HEK293T (cell line): Measurements from ENCODE around the gene BMPER.
A peak's percentile ranks its signal among the peaks of the same experiment; 100 is the strongest.

Experiments used
- CTCF ChIA-PET: fragments of 350-600 bp; formaldehyde crosslinking; extraction: SDS; loops from one replicate; lab custom pipeline; 2021; ENCODE audit warnings: antibody characterized with exemption, inconsistent platforms; lab: Yijun Ruan, JAX
- POLR2A ChIA-PET: fragments of 350-600 bp; formaldehyde crosslinking; extraction: SDS; loops from one replicate; lab custom pipeline; 2020; ENCODE audit warnings: antibody characterized with exemption, inconsistent platforms; lab: Yijun Ruan, JAX
- DNase-seq: peaks from one replicate; pipeline ENCODE4 v3.0.0; 2012; ENCODE audit warnings: mixed read lengths; ENCODE audit errors: extremely low spot score
- ARNT ChIP-seq: fragments of 450-650 bp; IDR thresholded peaks from 2 replicates; pipeline ENCODE4 v1.6.1; 2017; ENCODE audit warnings: mild to moderate bottlenecking
- BHLHE40 ChIP-seq: fragments of 450-650 bp; IDR thresholded peaks from 2 replicates; pipeline ENCODE4 v1.6.1; 2016; ENCODE audit warnings: mild to moderate bottlenecking, moderate library complexity, borderline replicate concordance
- CTBP1 ChIP-seq: fragments of 450-650 bp; IDR thresholded peaks from 2 replicates; pipeline ENCODE4 v1.6.1; 2016; ENCODE audit warnings: borderline replicate concordance
- ELF4 ChIP-seq: fragments of 450-650 bp; IDR thresholded peaks from 2 replicates; pipeline ENCODE4 v1.6.1; 2017; ENCODE audit warnings: antibody characterized with exemption
- FOXA1 ChIP-seq: fragments of 450-650 bp; IDR thresholded peaks from 2 replicates; pipeline ENCODE4 v1.6.1; 2016; ENCODE audit warnings: mild to moderate bottlenecking
- FOXK2 ChIP-seq: fragments of 450-650 bp; IDR thresholded peaks from 2 replicates; pipeline ENCODE4 v1.6.1; 2016; ENCODE audit warnings: mild to moderate bottlenecking
- FOXM1 ChIP-seq: fragments of 450-650 bp; IDR thresholded peaks from 2 replicates; pipeline ENCODE4 v1.6.1; 2017; ENCODE audit warnings: mild to moderate bottlenecking, borderline replicate concordance
- HDGF ChIP-seq: fragments of 450-650 bp; IDR thresholded peaks from 2 replicates; pipeline ENCODE4 v1.6.1; 2017; ENCODE audit warnings: antibody characterized with exemption, borderline replicate concordance
- L3MBTL2 ChIP-seq: fragments of 450-650 bp; conservative IDR thresholded peaks from 2 replicates; pipeline ENCODE4 v1.6.1; 2016; ENCODE audit warnings: mild to moderate bottlenecking
- LEF1 ChIP-seq: fragments of 450-650 bp; IDR thresholded peaks from 2 replicates; pipeline ENCODE4 v1.6.1; 2017; ENCODE audit warnings: mild to moderate bottlenecking, borderline replicate concordance
- NFRKB ChIP-seq: fragments of 450-650 bp; IDR thresholded peaks from 2 replicates; pipeline ENCODE4 v1.6.1; 2016; ENCODE audit warnings: mild to moderate bottlenecking, moderate library complexity
- SP1 ChIP-seq: fragments of 450-650 bp; IDR thresholded peaks from 2 replicates; pipeline ENCODE4 v1.6.1; 2017
- SUZ12 ChIP-seq: fragments of 450-650 bp; IDR thresholded peaks from 2 replicates; pipeline ENCODE4 v1.6.1; 2016; ENCODE audit warnings: mild to moderate bottlenecking
- TARDBP ChIP-seq: fragments of 450-650 bp; IDR thresholded peaks from 2 replicates; pipeline ENCODE4 v1.6.1; 2016
- ZNF384 ChIP-seq: fragments of 450-650 bp; IDR thresholded peaks from 2 replicates; pipeline ENCODE4 v1.6.1; 2016
- TF ChIP-seq, protein P1 (sequence below): fragments of 450-650 bp; IDR thresholded peaks from 2 replicates; pipeline ENCODE4 v1.6.1; 2016

Gene BMPER

DNA sequence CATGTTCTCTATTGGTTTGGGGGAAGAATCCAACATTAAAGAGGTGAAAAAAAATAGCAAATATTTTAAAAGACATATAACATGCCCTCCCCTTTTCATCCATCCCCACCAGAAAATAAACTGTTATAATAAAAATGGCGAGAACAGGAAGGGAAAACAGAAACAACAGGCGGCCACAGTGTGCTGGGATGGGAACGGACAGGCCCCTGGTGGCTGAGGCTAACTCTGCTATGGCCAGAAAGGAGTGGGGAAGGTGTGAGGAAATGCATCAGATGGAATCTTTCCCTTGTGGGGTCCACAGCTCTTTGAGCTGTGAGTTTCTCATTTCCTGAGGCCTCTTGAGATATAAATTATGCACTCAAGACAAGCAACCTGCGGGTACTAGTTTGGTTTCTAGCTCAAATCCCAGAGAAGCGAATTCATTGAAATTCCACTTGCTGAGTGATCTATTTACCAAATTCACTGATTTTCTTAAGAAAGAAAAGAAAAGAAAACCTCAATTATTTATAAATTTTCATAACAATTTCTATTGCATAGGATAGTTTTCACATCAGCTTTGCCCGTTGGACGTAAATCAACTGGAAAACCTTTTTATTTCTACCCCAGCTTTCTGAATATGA, 139.5 kb downstream of the BMPER start:
- ChIA-PET CTCF (no interaction called here), POLR2A (interaction anchor here (0.6 to 1.5 kb wide), 2 partner anchors 9 to 606 kb away, joined by 3 to 4 read pairs; no protein-coding TSS in a partner anchor)
- TF ChIP-seq NFRKB (no peak), FOXA1 (no peak), L3MBTL2 (no peak), CTBP1 (no peak)
- DNase-seq = no peak

DNA sequence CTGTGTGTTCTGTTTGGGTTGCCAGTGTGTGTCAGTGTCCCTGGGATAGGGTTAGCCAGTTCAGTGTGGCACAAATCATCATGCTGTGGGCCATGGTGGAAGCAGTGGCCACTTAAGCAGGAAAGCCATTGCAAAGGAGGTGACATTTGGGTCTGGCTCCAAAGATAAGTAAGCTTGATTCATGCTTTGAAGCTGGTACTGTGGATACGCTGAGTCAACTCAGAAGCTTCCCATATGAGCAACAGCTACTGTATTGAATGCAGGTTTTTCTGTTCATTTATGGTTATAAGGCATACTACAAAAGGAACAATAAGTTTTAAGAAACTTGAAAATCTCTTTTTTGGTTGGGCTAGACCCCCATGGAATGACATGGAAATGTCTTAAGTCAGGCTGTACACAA, 143.1 kb downstream of the BMPER start:
- TF ChIP-seq SP1 (no peak), ELF4 (no peak), CTBP1 (no peak), FOXA1 (no peak), SUZ12 (no peak), HDGF (no peak), TARDBP (no peak), ARNT (no peak), L3MBTL2 (no peak), LEF1 (no peak), NFRKB (no peak), FOXK2 (no peak), BHLHE40 (no peak), ZNF384 (no peak), FOXM1 (no peak)
- TF ChIP-seq, protein P1, sequence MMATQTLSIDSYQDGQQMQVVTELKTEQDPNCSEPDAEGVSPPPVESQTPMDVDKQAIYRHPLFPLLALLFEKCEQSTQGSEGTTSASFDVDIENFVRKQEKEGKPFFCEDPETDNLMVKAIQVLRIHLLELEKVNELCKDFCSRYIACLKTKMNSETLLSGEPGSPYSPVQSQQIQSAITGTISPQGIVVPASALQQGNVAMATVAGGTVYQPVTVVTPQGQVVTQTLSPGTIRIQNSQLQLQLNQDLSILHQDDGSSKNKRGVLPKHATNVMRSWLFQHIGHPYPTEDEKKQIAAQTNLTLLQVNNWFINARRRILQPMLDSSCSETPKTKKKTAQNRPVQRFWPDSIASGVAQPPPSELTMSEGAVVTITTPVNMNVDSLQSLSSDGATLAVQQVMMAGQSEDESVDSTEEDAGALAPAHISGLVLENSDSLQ = no peak
- CTCF ChIA-PET = interaction anchor here (0.6 kb wide), 1 partner anchor 66 kb away, joined by 3 read pairs; no protein-coding TSS in a partner anchor
- POLR2A ChIA-PET = no interaction called here
- no peak for DNase-seq

DNA sequence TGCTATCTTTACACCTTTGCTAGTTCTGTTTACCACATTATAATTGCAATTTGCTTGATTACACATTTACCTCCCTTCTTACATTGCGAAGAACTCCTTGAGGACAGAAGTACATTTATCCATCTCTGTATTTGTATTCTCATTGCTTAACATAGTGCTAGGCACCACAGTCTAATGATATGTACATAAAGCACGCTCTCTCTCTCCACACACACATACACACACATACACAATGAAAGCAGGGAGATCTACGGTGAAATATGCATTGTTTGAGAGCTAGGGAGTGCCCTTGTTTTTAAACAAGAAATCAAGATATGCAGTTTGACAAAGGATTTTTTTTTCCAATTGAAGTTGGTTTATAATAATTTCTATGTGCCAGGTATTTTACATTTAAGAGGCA, 148.7 kb downstream of the BMPER start:
- no peak for TF ChIP-seq LEF1
- TF ChIP-seq ARNT = no peak
- no peak for TF ChIP-seq TARDBP
- no peak for TF ChIP-seq SUZ12
- no peak for TF ChIP-seq SP1
- no peak for TF ChIP-seq BHLHE40
- no peak for TF ChIP-seq ELF4
- no peak for TF ChIP-seq CTBP1
- TF ChIP-seq FOXA1 = no peak
- TF ChIP-seq L3MBTL2 = no peak
- TF ChIP-seq HDGF = no peak
- TF ChIP-seq FOXM1 = no peak
- no peak for TF ChIP-seq ZNF384
- no peak for TF ChIP-seq FOXK2
- TF ChIP-seq, protein P1 = no peak

DNA sequence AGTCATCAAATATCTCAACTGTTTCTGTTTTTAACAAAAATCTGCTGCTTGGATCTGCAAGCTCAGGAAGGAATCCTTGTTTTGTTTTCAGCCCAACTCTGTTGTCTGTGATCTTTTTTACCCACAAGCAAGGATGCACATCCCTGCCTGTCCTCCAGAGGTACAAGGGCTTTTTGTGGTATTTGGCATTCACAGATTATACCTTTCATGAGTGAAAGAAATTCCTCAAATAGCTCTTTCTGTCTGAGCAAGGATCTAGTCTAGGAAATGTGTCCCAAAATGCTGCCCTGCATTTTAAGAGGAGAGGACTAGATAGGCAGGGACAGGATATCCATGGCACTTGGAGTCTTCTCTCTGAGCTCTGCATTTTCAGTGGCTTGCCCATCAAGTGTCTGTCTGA, 151.8 kb downstream of the BMPER start:
- no peak for DNase-seq
- POLR2A ChIA-PET = no interaction called here

More for the DNA sequence above, 148.7 kb downstream of the BMPER start:
- no peak for DNase-seq
- CTCF ChIA-PET = no interaction called here
- POLR2A ChIA-PET = no interaction called here

DNA sequence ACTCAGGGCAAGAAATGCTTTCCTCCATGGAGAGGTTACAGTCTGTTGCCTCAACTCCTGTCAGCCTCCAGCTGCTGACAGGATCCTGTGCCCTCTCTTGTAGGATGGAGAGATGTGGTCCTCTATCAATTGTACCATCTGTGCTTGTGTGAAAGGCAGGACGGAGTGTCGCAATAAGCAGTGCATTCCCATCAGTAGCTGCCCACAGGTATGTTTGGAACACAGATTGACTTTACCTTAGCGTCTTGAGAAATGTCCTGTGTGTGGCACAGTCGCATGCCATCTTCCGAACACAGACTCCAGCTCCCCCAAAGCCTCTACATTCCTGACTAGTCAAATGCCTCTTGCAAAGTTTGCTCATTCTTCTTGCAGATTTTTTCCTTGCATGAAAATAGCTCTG, 152.6 kb downstream of the BMPER start:
- CTCF ChIA-PET = no interaction called here
- DNase-seq = no peak
- POLR2A ChIA-PET = no interaction called here
- TF ChIP-seq L3MBTL2 = no peak

More for the DNA sequence above, 151.8 kb downstream of the BMPER start:
- no peak for TF ChIP-seq ARNT
- no peak for TF ChIP-seq FOXA1
- TF ChIP-seq SUZ12 = no peak
- no peak for TF ChIP-seq ZNF384
- TF ChIP-seq L3MBTL2 = no peak
- CTCF ChIA-PET = no interaction called here

DNA sequence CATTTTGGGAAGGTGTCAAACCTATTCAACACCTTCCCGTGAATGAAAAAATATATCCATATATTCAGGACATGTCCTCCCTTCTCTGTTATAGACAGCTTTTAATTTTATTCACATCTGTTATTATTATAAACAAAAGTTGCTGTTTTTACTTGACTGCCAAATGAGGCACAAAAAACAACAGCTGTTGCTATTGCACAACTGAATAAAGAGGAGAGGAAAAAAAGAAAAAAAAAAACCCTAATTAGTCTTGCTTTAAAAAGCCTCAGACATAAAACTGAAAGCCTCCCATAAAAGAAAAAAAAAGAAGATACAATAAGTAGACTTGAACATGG, 153.4 kb downstream of the BMPER start:
- CTCF ChIA-PET = no interaction called here
- DNase-seq = no peak
- POLR2A ChIA-PET = no interaction called here
- TF ChIP-seq ELF4 (no peak), L3MBTL2 (no peak), FOXK2 (no peak)

DNA sequence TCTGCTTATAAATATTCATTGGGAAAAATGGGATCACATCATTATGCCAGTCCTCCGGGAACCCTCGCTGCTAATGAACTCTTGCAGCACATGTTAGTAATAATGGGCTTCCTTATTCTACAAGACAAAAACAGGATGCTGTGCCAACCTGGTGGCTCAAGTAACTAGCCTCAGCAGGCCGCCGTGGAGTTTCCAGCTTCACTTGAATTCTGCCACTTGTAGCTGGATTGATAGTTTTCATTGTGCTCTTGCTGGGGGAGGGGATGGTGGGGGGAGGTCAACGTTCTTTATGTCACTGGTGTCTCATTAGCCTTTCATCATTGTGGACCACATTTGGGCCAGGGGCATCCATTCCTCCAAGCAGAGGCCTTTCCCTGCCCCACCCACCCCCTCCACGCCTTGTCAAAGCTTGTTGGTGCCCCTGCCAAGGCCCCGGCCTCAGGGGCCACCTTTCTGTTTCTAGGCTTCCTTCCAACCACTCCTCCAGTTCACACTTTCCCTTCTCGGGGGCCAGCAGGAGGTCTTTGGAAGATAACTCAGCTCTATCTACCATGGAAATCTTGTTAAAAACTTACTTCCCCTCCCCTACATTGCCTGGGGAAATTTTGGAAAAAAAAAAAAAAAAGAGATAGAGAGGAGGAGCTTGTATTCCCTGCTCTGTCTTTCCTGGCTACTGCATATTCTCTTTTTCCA, 153.9 kb downstream of the BMPER start:
- ChIA-PET POLR2A (no interaction called here), CTCF (no interaction called here)
- no peak for DNase-seq

More for the DNA sequence above, 153.9 kb downstream of the BMPER start:
- 0 out of 2 replicates have a peak, but pooled peaks have one; percentile 14 for TF ChIP-seq ZNF384
- no peak for TF ChIP-seq SP1
